ENCODE results near the gene MYB.
A peak's percentile ranks its signal among the peaks of the same experiment; 100 is the strongest.
"Not testable (repeated sequence)": the region's sequence is repeated elsewhere in the genome, so short reads cannot be mapped to it uniquely, and the experiment has no call there.

MYB gene

GRCh38 chr6:135180542-135181332 is at the start of gene MYB:
MYB (plus strand) TSS chr6:135181308; CDS start chr6:135181514, 206 bp downstream.
- DNase-seq (ENCODE audit: low read depth, low spot score), result no peak
- peak within 1 kb of the TSS; percentile 64 for H3K4me3 ChIP-seq (ENCODE audit: low read depth, low read length)
- CTCF ChIA-PET, result interaction anchor here (0.8 to 2.3 kb wide), 3 partner anchors 11 to 243 kb away, joined by 4 to 10 read pairs (median 5); no protein-coding TSS in a partner anchor
- TF ChIP-seq, protein P1, sequence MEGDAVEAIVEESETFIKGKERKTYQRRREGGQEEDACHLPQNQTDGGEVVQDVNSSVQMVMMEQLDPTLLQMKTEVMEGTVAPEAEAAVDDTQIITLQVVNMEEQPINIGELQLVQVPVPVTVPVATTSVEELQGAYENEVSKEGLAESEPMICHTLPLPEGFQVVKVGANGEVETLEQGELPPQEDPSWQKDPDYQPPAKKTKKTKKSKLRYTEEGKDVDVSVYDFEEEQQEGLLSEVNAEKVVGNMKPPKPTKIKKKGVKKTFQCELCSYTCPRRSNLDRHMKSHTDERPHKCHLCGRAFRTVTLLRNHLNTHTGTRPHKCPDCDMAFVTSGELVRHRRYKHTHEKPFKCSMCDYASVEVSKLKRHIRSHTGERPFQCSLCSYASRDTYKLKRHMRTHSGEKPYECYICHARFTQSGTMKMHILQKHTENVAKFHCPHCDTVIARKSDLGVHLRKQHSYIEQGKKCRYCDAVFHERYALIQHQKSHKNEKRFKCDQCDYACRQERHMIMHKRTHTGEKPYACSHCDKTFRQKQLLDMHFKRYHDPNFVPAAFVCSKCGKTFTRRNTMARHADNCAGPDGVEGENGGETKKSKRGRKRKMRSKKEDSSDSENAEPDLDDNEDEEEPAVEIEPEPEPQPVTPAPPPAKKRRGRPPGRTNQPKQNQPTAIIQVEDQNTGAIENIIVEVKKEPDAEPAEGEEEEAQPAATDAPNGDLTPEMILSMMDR (IDR thresholded peaks at IDR 0.05; ENCODE audit: insufficient read depth, low read length, missing control alignments), result no peak
- POLR2A ChIA-PET, result no interaction called here

DNA sequence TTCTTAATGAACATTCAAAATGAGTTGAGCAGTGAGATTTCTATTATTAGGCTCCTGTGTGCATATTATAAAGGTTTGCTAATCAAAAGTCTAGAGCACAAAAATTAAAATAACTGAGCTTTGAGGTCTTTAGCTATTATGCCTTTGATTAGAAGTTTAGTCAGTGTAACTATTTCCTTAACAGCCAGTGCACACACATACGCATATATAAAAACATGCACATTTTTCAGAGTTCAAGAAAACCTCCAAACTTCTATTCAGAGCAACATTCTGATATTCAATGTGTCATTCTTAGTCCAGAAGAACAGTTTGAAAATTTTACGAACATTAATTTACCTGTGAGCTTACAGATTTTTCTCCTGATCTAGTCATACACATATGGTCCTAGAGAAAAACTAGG is 48.3 kb upstream of the MYB start:
- ChIA-PET CTCF (interaction anchor here (1.1 to 2.1 kb wide), 3 partner anchors 11 to 290 kb away, joined by 4 to 8 read pairs (median 6); no protein-coding TSS in a partner anchor), POLR2A (no interaction called here)
- H3K4me3 ChIP-seq (ENCODE audit: low read depth, low read length), result no peak overlapping the region
- TF ChIP-seq, protein P1 (IDR thresholded peaks at IDR 0.05; ENCODE audit: insufficient read depth, low read length, missing control alignments), result no peak
- DNase-seq (ENCODE audit: low read depth, low spot score), result no peak

DNA sequence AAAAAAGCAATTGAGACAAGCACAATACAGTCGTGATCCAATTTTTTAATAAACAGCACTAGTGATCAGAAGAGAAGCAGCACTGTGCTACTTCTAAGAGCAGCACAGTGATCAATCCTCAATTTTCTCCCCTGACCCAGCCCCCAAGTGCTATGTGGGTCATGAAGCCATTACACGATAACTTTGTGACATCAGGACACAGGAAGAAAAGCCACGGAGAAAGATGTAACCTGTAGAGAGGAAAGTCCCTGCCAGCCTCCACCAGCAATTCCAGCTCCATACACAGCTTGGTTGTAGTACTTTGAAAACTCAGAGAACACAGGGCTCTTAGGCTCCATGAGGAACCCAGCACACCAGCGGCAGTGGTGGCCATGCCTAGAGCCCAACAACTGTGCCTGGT is 45.3 kb upstream of the MYB start:
- no peak overlapping the region for H3K4me3 ChIP-seq (ENCODE audit: low read depth, low read length)
- CTCF ChIA-PET, result interaction anchor here (1.2 to 1.9 kb wide), 2 partner anchors 10 to 288 kb away, joined by 3 to 5 read pairs; no protein-coding TSS in a partner anchor
- TF ChIP-seq, protein P1 (IDR thresholded peaks at IDR 0.05; ENCODE audit: insufficient read depth, low read length, missing control alignments), result no peak
- POLR2A ChIA-PET, result no interaction called here
- DNase-seq (ENCODE audit: low read depth, low spot score), result no peak

GRCh38 chr6:135137826-135138225 is 43.3 kb upstream of the MYB start:
- no peak for DNase-seq (ENCODE audit: low read depth, low spot score)
- TF ChIP-seq, protein P1 (IDR thresholded peaks at IDR 0.05; ENCODE audit: insufficient read depth, low read length, missing control alignments), result no peak
- CTCF ChIA-PET, result interaction anchor here (1.0 to 1.9 kb wide), 2 partner anchors 285 to 286 kb away, joined by 3 to 5 read pairs; no protein-coding TSS in a partner anchor
- no peak overlapping the region for H3K4me3 ChIP-seq (ENCODE audit: low read depth, low read length)
- POLR2A ChIA-PET, result no interaction called here

DNA sequence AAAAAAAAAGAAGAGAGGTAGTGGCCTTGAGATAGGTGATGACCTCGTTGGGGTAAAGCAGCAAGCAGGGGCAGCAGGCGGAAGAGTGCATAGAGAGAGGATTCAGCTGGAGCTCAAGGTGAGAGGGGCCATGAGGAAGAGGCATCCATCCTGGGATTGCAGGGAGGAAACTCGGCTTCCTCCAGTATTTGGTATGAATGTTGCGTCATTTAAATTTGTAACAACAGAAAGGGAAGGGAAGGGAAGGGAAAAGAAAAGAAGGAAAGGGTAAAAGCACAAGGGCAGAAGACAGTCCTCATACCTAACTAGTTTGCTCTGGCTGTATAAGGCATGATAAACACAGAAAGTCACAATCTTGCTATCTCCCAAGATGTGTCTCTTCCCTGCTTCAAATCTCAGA is 39.9 kb upstream of the MYB start:
- TF ChIP-seq, protein P1 (IDR thresholded peaks at IDR 0.05; ENCODE audit: insufficient read depth, low read length, missing control alignments), result no peak
- H3K4me3 ChIP-seq (ENCODE audit: low read depth, low read length), result no peak overlapping the region
- ChIA-PET POLR2A (no interaction called here), CTCF (interaction anchor here (7.2 kb wide), 1 partner anchor 282 kb away, joined by 128 read pairs; no protein-coding TSS in a partner anchor)
- DNase-seq (ENCODE audit: low read depth, low spot score), result no peak

- no peak overlapping the region for H3K4me3 ChIP-seq (ENCODE audit: low read depth, low read length)
- CTCF ChIA-PET, result interaction anchor here (7.2 kb wide), 1 partner anchor 281 kb away, joined by 128 read pairs; no protein-coding TSS in a partner anchor
- POLR2A ChIA-PET, result no interaction called here
- no peak for DNase-seq (ENCODE audit: low read depth, low spot score)
- TF ChIP-seq, protein P1 (IDR thresholded peaks at IDR 0.05; ENCODE audit: insufficient read depth, low read length, missing control alignments), result no peak
Measured at GRCh38 chr6:135141728-135142127, 39.4 kb upstream of the MYB start.

GRCh38 chr6:135142232-135142631 is 38.9 kb upstream of the MYB start:
- DNase-seq (ENCODE audit: low read depth, low spot score); H3K4me3 ChIP-seq (ENCODE audit: low read depth, low read length); POLR2A ChIA-PET: not testable (repeated sequence)
- CTCF ChIA-PET, result interaction anchor here (7.2 kb wide), 1 partner anchor 281 kb away, joined by 128 read pairs; no protein-coding TSS in a partner anchor

Data from AG04449 (cell line).